ENCODE data around the gene OSBPL5.

The OSBPL5 gene

DNA sequence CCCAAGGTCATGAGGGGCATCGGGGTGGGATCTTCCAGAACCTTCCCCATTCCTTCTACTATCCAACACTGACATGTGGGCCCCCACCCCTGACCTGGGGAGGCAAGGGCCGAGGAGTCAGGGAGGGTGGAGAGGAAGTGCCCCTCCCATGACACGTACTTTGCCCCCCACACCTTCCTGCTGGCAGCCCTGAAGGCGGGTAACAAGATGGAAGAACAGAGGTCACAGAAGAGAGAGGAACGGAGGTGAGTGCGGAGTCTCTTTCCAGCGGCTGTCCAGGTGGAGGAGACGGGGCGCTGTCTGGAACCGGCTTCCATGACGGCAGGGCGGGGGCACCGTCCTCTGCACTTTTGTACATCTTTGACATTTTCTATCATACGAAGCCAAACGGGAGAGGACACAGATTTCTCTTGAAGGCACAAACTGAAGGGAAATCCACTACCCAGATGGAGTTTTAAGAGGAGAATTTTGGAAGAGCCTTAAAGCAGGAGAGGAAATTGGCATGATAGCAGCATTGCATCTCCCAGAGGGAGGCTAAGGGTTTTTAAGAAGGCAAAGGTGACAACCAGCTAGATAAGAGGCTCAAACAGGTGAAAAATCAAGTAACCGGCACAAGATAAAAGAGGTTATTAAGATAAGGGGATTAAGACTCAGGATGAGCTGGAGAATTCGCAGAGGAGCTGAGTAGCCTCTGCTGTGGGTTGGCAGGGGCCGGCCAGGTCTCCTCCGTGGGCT is 16.7 kb downstream of the OSBPL5 start:
- no peak for DNase-seq

DNA sequence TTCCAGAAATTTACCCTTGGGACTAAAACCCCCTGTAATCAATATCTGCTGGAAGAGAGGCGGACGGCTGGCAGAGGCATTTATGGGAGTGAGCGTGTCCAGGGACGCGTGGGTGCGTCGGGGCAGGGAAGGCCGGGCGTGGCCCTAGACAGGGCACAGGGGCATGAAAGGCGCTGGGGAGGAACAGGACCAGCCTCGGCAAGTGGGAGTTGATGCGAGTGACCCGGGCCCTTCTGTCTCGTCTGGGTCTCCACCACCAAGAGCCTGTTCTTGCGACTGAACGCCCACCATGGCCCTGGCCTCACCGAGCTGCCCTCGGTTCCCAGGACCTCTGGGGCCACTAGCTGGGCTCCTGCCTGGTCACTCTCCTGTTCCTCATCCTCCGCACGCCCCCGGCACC is 17.5 kb downstream of the OSBPL5 start:
- DNase-seq, result no peak

DNA sequence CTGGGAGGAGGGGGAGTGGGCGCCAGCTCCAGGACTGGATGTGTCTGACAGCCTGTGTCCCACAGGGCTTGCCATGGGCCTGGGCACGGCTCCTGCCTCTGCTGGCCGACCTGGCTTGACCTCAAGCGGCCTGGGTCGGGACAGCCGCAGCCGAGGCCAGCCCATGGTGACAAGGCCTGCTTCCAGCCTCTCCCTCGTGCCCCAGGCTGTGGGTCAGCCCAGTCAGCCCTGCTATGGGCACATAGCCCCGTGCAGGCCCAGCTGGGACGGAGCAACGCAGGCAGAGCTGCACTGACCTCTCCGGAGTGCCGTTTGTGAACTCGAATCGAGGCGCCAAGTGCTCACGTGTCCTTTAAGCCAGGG is 17.9 kb downstream of the OSBPL5 start:
- no peak for DNase-seq

DNA sequence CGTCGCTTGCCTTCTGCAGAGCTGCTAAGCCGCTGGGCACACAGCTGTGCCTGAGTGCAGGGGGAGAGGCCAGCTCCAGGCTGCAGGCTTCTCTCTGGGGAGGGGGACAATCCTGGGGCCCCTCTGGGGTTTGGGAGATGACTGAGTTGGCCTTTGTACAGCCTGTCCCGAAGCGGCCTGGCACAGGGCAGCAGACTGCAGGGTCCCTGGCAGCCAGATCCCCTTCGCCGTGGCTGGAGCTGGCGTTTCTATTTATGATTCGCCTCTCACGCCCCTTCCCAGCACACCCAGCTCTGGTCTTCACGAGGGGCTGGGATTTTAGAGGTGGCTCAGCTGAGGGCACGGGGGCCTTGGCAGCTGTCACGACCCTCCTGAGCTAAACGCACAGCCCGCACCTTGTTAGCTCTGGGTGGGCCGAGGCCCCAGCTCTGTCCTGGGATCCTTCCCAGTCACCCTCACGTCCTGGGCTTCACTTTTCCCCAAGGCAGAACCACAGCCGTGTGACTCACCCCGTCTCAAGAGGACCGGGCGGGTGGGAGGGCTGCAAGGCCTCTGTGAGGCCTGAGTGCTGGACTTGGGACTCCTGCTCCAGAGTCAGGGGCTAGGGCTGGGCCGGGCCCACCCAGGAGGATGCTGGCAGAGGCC is 18.4 kb downstream of the OSBPL5 start:
- peak; percentile 86 for DNase-seq

DNA sequence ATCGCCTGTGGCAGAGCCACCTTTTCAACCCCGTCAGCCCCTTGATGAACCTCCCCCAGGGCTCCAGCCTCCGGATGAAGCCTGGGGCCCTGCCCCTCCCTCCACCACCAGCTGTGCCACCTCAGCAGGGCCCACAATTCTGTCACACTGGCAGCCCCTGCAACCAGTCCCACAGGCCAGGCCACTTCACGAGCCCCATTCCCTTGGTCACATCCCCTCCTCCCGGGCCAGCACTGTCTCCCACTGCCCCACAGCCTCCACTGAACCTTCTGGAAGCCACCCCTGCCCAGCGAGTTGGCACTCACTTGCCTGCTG is 19.9 kb downstream of the OSBPL5 start:
- DNase-seq, result no peak

DNA sequence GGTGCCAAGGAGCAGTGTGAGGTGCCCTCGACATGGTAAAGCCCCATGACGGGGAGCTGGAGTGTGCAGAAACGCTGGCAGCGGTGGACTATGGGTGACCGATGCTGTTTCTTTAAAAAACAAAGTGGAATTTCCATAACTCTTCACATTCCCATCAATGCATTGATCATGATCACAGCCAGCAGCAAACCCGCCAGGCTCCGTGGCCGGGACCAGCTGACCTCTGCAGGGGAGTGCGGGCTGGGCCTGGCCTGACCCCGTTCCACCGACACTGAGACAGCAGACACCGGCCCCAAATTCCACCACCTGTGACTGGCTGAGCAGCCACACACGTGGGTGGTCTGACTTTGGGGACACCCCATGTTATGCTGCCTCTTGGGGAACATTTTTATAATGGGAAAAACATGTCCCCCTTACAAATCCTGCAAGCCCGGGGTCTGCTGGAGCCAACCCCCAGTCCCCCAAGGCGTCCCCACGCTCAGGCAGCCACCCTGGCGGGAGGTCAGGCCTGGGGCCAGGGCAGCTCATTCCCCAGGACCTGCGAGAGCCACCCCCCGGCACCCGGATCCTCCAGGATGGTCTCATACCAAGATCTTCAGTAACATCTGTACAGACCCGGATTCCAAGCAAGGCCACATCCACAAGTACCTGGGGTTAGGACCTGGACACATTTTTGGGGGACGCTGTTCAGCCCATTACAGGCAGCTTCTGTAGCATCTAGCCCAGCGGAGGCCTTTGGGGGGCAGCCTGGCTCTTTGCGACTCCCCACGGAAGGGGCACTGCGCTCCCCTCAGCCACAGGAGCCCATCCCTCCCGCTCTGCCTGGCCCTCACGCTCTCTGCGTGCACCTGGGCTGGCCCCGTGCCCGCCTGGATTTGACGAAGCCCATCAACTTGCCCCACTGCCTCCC is 20.6 kb downstream of the OSBPL5 start:
- no peak for DNase-seq

DNA sequence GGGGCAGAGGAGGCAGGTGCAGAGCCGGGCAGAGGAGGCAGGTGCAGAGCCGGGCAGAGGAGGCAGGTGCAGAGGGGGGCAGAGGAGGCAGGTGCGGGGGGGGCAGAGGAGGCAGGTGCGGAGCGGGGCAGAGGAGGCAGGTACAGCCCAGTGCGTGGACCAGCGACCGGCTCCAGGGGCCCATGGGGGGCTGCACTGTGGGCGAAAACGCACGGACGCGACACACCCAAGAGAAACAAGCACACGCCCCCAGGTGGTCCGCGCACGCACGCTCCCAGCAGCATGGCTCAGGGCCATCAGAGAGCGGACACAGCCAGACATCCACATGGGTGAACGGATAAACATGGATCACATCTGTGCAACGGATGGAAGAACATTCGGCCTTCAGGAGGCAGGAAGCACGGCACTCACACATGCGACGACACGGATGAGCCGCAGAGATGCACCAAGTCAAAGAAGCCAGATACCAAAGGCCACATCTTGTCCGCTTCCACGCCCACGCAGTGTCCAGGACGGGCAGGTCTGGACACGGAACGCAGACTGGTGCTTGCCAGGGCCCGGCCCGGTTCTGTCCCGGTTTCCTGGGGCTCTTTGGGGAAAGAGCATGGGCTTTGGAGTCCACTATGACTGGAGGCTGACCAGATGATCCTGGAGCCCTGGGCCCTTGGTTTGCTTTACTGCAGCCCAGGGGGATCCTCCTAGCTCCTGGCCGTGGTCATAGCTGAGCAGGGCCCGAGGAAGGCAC is 21.8 kb downstream of the OSBPL5 start:
- no peak for DNase-seq

DNA sequence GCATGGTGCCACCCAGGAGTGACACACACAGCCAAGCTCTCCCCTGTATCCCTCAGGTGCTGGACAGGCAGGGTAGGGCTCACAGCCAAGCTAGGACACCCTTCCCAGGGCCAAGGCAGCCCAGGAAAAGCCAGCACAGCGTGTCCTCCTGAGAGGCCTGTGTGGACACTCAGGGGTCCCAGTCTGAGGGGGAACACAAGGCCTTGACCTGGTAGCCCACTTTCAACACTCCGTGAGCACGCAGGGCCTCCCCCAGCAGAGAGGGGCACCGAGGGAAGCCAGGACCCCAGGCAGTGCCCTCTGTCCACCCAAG is 24.9 kb downstream of the OSBPL5 start:
- DNase-seq, result no peak

DNA sequence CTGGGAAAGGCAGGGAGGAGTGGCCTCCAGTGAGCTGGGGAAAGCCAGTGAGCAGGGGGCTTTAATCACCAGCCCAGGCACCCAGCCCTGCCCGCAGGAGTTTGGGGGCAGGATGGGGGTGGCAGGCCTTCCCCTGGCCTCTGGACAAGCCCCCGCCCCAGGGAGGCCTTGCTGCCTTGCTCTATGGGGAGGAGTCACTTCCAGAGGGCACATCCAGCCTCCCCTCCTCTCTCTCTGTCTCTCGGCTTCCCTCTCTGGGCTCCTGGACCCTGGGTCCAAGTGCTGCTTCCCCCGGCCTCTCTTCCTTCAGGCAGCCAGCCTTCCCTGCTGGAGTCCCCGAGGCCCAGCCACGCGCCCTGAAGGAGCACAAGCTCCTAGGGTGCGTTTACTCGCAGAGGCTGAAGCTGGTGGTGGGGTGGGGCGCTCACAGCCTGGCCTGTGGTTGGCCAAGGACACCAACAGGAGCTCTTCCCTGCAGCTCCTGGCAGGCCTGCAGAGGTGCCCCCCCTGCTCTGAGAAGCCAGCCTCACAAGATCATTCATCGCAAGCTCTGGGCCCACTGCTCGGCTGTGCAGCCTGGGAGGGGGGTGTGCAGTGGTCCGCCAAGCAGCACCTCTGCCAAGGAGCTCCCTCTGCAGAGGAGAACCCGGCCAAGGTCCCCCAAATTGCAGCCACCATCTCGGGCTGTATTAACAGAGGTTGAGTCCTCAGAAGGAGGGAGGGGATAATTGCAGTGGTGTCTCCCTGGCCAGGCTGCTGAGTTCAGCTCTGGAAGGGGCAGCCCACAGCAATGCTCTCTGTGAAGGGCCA is 25.4 kb downstream of the OSBPL5 start:
- DNase-seq, result no peak

DNA sequence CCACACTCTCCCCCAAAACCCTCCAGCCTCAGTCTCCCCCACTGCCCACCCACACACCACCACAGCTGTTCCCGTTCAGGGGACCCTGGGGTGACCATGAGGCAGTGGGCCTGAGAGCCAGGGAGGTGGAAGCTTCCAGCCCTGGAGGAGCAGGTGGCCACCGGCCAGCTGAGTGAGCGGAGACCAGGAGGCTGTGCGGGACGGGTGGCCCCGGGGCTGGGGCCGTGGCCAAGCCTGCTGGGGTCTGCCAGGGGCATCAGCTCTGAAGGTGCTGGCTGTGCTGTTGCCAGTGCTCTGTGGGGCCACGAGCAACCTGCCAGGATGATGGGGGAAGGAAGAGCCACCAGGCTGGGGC is 26.0 kb downstream of the OSBPL5 start:
- DNase-seq, result no peak

DNA sequence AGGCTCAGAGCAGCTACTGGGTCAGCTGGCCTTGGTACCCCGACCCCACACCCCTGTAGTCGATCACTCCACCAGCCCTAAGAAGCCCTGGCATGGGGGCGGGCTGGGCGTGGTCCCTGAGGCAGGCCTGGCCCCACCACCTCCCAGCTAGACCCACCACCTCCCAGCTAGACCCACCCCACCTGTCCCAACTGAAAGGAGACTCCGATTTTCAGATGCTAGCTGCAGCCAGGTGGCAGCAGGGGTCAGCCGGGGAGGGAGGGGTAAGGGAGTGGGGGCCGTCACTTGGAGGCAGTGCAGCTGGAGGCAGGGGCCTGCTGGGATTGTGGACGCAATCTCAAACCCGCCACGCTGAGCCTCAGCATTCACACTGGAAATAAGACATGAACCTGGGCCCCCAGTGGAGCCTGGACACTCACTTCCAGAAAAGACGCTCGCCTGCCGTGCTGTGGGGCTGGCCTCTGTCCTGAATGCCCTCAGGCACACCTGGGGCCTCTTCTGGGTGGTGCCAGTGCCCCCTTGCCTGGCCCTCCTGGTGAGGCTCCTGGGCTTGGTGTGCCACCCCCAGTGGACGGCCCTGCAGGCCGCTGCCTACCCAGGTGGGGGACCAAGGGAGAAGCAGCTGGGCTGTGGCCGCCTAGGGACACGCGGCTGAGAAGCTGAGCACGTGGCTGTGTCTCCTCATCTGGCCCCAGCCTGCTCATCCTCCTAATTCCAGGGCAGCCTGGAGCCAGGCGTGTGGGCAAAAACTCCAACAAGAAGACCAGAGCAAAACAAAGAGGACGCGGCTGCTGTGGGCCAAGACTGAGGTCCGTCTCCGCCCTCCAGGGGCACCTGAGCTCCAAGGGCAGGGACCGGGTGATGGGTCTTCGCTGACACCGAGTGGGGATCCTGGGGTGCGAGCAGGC is 26.7 kb downstream of the OSBPL5 start:
- DNase-seq, result no peak

DNA sequence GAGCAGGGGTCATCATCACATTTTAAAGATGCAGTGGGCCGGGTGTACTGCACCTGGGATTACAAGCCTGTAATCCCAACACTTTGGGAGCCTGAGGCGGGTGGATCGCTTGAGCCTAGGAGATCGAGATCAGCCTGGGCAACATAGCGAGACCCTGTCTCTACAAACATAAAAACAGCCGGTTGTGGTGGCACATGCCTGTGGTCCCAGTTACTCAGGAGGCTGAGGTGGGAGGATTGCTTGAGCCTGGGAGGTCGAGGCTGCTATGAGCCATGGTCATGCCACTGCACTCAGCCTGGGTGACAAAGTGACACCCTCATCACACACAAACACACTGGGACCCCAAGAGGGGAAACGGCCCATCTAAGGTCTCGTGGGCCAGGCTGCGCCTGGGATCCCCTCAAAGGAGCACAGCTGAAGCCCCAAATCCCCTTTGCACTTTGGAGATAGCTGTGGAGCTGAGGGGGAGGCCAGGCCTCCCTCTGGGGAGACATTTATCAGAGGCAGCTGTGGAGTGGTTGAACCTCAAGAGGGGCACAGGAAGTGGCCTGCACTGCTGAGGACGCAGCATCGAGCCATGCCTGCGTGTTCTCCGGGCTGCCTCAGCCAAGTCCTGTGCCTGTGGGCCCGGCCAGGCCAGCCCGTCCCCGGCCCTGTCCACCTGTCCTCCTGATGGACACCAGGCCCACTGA is 27.5 kb downstream of the OSBPL5 start:
- peak; percentile 43 for DNase-seq

DNA sequence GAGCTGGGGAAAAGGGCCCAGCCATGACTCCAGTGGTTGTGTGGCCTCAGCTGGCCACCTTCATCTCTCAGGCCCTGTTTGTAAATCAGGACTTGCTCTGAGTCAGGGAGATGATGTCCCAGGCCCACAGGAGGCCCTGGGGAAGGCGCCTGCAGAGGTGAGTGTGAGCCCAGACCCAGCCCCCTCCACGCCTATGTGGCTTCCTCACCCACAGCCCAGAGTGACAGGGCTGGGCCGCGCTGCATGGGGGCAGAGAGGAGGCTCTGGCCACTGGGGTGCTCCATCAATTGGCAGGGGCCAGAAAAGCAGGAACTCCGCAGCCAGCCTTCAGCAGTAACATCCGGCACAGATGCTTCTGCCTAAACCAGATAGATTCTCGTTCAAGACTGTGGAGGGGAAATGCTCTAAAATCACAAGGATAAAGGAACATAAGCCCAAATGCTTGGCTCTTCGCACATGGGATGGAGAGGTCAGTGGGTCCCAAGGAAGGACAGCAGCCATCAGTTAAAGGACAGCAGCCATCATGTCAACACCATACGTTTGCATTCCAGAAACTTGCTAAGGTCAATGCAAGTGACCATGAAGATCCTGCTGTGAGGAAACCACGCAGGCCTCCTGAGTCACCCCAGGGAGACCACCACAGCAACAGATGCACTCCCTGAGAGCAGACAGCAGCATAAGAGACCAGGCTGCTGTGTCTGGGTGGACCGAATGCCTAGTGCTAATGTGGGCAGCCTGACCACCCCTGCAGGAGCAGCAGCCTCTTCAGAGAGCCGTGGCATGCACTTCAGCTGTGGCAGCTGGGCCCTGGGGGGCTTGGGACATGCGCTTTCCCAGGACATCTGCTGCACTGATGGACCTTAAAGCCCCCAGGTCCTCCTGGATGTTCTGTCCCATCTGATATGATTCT is 28.3 kb downstream of the OSBPL5 start:
- peak; percentile 31 for DNase-seq

DNA sequence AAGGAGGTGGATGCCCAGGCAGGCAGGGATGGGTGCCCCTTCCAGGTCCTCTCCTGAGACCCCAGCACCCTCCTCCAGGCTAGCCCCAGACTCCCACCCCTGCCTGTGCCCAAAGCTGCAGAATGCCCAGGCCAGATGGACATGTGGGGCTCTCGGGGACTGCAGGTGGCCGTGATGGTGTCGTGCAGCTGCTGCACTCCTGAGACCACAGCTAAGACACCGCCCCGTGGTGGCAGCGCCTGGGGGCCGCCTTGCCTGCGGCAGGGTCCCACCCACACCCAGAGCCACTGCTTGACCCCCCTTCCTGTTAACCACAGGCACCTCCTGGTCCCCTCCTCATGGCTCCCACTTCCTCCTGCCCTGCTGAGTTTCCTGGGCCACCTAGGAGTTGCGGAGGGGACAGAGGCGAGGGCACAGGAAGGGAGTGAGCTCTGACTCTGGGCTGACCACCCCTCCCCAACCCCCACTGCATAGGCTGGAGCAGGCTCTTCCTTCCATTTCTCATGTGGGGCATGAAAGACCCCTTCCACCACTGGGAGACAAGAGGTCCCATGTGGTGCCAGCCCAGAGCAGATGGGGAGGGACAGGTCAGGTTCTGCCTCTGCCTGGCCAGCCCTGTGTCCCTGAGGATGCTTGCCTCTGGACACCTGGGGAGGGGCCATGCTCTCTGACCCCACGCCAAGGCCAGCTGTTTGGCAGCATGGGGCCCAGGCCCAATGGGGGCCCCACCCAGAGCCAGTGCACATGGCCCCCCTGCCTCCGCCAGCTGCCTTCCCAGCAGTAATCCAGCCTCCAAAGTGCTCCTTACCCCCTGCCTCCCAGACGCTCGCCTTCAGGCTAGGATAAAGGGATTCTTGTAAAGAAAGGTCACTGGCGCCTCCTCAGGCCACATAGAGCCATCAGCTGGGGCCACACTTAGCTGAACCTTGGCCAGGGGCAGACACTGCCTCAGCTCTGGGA is 29.3 kb downstream of the OSBPL5 start:
- peak; percentile 75 for DNase-seq

DNA sequence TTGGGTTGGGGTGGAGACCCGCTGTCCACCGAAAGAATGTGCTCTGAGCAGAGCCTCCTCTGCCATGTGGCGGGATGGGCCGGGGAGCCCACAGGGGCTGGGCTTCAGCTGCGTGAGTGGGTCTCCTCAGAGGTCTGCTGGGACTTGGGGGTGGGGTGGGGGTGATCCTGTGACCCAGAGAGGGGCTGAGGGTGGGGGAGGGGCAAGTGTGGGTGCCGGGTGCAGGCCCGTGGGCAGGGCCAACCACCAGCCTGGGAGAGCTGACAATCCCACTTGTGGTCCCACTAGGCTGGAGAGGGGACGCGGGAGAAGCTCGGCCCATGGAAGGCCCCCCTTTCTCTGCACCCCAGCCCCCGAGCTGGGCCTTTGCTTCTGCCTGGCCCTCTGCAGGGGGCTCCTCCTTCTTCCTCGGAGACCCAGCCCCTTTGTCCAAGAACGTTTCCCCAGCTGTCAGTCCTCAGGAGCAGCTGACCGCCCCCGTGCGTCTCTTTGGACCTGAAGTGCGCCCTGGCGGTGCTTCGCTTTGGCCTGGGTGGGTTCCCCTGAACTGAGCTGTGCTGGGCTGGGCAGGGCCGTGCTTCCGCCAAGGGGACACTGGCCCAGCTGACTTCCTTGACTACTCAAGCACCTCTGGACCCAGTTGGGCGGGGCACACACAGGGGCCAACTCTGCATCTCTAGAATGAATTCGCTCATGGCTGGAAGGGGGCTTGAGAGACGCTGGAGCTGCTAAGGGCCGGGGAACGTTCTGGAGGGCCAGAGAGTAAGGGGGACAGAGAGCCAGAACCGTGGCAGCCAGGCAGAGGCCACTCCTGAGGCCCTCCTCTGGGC is 30.2 kb downstream of the OSBPL5 start:
- peak; percentile 50 for DNase-seq

DNA sequence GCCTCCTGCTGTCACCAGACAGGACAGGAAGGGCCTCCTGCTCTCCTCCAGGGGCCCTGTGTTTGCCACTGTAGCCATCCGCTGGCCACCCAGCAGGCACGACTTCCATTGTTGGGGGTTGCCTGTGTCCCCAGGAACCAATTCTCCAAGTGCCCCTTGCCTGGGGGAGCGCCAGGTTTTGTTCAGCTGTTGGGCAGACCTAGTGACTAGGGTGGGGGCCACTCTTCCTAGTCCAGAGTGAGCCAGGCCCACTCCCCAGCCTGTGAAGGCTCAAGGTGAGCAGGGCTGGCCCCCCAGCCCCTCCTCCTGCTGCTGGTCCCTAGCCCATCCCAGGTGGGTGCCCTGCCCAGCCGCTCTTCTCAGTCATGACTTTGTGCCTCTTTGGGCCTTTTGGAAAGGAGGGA is 30.9 kb downstream of the OSBPL5 start:
- peak; percentile 32 for DNase-seq
